ENCODE measurements around the gene GABRR3. TPM values are rescaled to one million over a fixed set of nuclear protein-coding genes. Genes with fewer than 3 reads are reported as not detected.

The GABRR3 gene
- polyA plus RNA-seq, 1 donor from 2014 or later: not detected

DNA sequence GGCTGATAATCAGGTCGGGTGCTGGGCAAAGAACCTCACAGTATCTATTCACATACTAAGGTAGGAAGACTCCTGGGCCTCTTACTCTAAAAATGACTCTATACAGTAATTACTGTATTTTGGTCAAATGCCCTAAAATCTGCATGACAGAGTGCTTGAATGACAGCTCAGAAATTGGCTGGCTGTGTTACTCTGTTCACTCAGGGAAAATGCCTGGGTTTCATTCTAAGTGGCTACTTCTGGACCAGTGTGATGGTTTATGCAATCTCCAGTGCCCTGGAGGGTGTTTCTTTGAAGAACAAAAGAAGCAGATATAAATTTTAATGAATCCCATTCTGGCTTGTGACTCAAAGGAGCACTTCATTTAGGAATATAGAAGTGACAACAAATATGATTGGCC, 2.2 kb downstream of the GABRR3 start:
- TF ChIP-seq EZH2 (IDR thresholded peaks at IDR 0.05; ENCODE audit: borderline replicate concordance, insufficient read depth, low read length, poor library complexity, severe bottlenecking) (no peak), MXI1 (conservative IDR thresholded peaks at IDR 0.05; ENCODE audit: poor library complexity, severe bottlenecking) (no peak), TAF1 (IDR thresholded peaks at IDR 0.05; ENCODE audit: low read depth) (no peak), EP300 (conservative IDR thresholded peaks at IDR 0.05; ENCODE audit: poor library complexity, severe bottlenecking) (no peak), SMC3 (conservative IDR thresholded peaks at IDR 0.05; ENCODE audit: poor library complexity) (no peak), POLR2AphosphoS5 (IDR thresholded peaks at IDR 0.05) (no peak), RAD21 (conservative IDR thresholded peaks at IDR 0.05) (no peak), CTCF (IDR thresholded peaks at IDR 0.05; ENCODE audit: poor library complexity, severe bottlenecking) (no peak)
- TF ChIP-seq, protein P1, sequence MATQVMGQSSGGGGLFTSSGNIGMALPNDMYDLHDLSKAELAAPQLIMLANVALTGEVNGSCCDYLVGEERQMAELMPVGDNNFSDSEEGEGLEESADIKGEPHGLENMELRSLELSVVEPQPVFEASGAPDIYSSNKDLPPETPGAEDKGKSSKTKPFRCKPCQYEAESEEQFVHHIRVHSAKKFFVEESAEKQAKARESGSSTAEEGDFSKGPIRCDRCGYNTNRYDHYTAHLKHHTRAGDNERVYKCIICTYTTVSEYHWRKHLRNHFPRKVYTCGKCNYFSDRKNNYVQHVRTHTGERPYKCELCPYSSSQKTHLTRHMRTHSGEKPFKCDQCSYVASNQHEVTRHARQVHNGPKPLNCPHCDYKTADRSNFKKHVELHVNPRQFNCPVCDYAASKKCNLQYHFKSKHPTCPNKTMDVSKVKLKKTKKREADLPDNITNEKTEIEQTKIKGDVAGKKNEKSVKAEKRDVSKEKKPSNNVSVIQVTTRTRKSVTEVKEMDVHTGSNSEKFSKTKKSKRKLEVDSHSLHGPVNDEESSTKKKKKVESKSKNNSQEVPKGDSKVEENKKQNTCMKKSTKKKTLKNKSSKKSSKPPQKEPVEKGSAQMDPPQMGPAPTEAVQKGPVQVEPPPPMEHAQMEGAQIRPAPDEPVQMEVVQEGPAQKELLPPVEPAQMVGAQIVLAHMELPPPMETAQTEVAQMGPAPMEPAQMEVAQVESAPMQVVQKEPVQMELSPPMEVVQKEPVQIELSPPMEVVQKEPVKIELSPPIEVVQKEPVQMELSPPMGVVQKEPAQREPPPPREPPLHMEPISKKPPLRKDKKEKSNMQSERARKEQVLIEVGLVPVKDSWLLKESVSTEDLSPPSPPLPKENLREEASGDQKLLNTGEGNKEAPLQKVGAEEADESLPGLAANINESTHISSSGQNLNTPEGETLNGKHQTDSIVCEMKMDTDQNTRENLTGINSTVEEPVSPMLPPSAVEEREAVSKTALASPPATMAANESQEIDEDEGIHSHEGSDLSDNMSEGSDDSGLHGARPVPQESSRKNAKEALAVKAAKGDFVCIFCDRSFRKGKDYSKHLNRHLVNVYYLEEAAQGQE (IDR thresholded peaks at IDR 0.05; ENCODE audit: borderline replicate concordance): no peak
- H3K4me3 ChIP-seq (ENCODE audit: low read length): no peak overlapping the region

DNA sequence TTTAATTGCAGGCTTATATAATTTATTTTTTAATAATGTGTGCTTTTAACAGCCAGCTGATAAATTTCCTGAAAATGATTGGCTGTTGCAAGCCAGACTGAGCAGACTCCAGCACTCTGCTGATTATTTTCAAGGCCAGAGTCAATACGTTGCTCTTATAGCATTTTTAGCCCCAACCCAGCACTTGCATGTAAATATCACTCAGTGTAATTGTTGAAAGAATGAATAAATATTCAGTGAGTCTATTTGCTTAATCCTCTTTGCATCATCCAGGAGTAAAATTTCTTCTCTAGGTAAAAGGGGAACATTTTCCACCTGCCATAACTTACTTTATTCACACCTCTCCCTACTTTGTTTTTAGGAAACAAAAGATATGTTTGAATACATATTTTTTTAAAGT, 2.9 kb downstream of the GABRR3 start:
- Histone ChIP-seq H3K4me3 (ENCODE audit: low read length) (no peak overlapping the region), H3K27ac (ENCODE audit: low read length) (no peak overlapping the region), H3K36me3 (ENCODE audit: insufficient read depth, low read length) (no peaks in the 10 kb centered on the region), H3K9ac (ENCODE audit: low read length) (no peak overlapping the region), H2AFZ (ENCODE audit: low read depth, low read length) (no peak overlapping the region), H4K20me1 (ENCODE audit: insufficient read depth) (no peaks in the 10 kb centered on the region), H3K4me2 (ENCODE audit: low read length) (no peak overlapping the region), H3K9me2 (ENCODE audit: insufficient read depth, low read length) (no peaks in the 10 kb centered on the region), H3F3A (ENCODE audit: insufficient read depth, low read length, poor library complexity, severe bottlenecking) (no peaks in the 10 kb centered on the region), H3K27me3 (ENCODE audit: insufficient read depth, low read depth, low read length) (no peaks in the 10 kb centered on the region), H3K79me2 (replicated peaks; ENCODE audit: insufficient read depth, low read length) (no peaks in the 10 kb centered on the region), H3K9me3 (ENCODE audit: low read length) (no peaks in the 10 kb centered on the region)
- TF ChIP-seq MXI1 (conservative IDR thresholded peaks at IDR 0.05; ENCODE audit: poor library complexity, severe bottlenecking): no peak
- TF ChIP-seq CTCF (IDR thresholded peaks at IDR 0.05; ENCODE audit: poor library complexity, severe bottlenecking): no peak
- TF ChIP-seq SMC3 (conservative IDR thresholded peaks at IDR 0.05; ENCODE audit: poor library complexity): no peak
- TF ChIP-seq EP300 (conservative IDR thresholded peaks at IDR 0.05; ENCODE audit: poor library complexity, severe bottlenecking): no peak
- TF ChIP-seq RAD21 (conservative IDR thresholded peaks at IDR 0.05): no peak
- TF ChIP-seq TAF1 (IDR thresholded peaks at IDR 0.05; ENCODE audit: low read depth): no peak
- TF ChIP-seq, protein P1 (IDR thresholded peaks at IDR 0.05; ENCODE audit: borderline replicate concordance): no peak

More for the DNA sequence above, 2.2 kb downstream of the GABRR3 start:
- H3K36me3 ChIP-seq (ENCODE audit: insufficient read depth, low read length): no peaks in the 10 kb centered on the region
- H4K20me1 ChIP-seq (ENCODE audit: insufficient read depth): no peaks in the 10 kb centered on the region
- no peaks in the 10 kb centered on the region for H3K27me3 ChIP-seq (ENCODE audit: insufficient read depth, low read depth, low read length)
- no peaks in the 10 kb centered on the region for H3K79me2 ChIP-seq (replicated peaks; ENCODE audit: insufficient read depth, low read length)
- no peaks in the 10 kb centered on the region for H3K9me2 ChIP-seq (ENCODE audit: insufficient read depth, low read length)
- no peak overlapping the region for H3K4me2 ChIP-seq (ENCODE audit: low read length)
- H3F3A ChIP-seq (ENCODE audit: insufficient read depth, low read length, poor library complexity, severe bottlenecking): no peaks in the 10 kb centered on the region
- no peak overlapping the region for H3K9ac ChIP-seq (ENCODE audit: low read length)
- H2AFZ ChIP-seq (ENCODE audit: low read depth, low read length): no peak overlapping the region
- H3K9me3 ChIP-seq (ENCODE audit: low read length): no peaks in the 10 kb centered on the region
- no peak overlapping the region for H3K27ac ChIP-seq (ENCODE audit: low read length)

All from neural cell (in vitro differentiated cells).